NCI-H2227 treated with DMSO at 0.1 percent for 48 hours (cell line): ENCODE measurements around the gene SPEM2.
"Not testable (repeated sequence)": the region's sequence is repeated elsewhere in the genome, so short reads cannot be mapped to it uniquely, and the experiment has no call there.

Experiments
- DNase-seq: peaks from one replicate; lab custom pipeline; 2025; lab: John Stamatoyannopoulos, UW

Gene SPEM2

GRCh38 chr17:7471729-7472128 lies 46.3 kb downstream of the SPEM2 start:
- DNase-seq = no peak

- DNase-seq = not testable (repeated sequence)
Measured at GRCh38 chr17:7474767-7475166, 49.4 kb downstream of the SPEM2 start.

DNA sequence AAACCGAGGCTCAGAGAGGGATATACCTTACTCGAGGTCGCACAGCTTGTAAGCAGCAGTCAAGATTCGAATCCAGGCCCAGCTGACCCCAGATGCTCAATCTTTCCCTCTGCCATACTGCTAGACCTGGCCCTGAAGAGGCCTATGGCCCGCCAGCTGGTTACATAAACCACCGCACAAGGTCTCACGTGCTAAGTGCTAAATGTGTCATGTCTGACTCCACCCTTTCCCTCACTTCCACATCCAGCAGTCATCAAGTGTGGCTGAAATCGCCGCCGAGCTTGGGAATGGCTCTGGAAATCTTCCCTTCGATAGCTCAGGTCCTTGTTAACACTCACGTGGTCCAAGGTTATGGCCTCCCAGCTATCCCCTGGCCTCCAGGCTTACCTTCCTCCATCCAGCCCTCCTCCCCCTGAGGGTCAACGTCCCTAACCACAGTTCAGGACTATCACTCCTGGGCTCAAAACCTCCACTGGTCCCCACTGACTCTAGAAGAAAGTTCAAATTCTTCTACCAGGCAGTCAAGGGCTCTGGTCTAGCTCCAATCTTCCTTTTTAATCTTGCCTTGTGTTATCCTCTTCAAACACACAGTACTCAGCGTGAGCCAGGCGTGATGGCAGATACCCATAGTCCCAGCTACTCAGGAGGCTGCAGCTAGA lies 50.5 kb downstream of the SPEM2 start:
- DNase-seq = no peak

DNA sequence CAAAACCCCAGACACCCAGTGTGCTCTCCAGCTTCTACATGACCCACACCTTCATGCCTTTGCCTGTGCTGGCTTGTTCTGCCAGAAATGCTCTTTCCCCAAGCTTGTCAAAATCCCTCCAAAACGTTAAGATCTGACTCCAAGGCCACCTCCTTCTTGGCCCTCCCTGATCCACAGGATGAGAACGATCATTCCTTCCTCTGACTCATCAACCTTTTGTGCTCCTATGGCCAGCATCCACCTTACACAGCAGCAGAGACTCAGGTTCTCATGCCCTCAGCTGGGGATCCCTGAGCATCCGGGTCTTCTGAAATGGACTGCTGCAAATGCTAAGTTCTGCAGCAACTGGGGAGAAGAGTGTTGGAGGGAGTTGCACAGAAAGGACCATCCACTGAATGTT lies 51.1 kb downstream of the SPEM2 start:
- DNase-seq = no peak

- DNase-seq = no peak
Measured at GRCh38 chr17:7476951-7477350, 51.5 kb downstream of the SPEM2 start.
